Endothelial cell of umbilical vein (primary cell): ENCODE data around the gene AGTPBP1.

ENCODE experiments used
- CTCF ChIP-seq, 2 donors: IDR thresholded peaks; 1 replicate in 1 of 2; 2 replicates in 1 of 2; pipeline ENCODE4 v1.5.1; 2011; ENCODE audit warnings: low read length in 2 of 2, mild to moderate bottlenecking in 2 of 2, moderate library complexity in 2 of 2, control low read depth in 1 of 2, inconsistent platforms in 1 of 2, low read depth in 1 of 2; ENCODE audit not compliant: insufficient read depth in 1 of 2; ENCODE audit errors: extremely low read depth in 1 of 2
- EZH2 ChIP-seq: IDR thresholded peaks from 2 replicates; pipeline ENCODE4 v1.6.1; 2012; ENCODE audit warnings: borderline replicate concordance, low read depth, mild to moderate bottlenecking, moderate library complexity, low read length, inconsistent platforms; ENCODE audit not compliant: severe bottlenecking
- GATA2 ChIP-seq: IDR thresholded peaks from 2 replicates; pipeline ENCODE4 v1.7.0; 2011; ENCODE audit warnings: low read depth, mild to moderate bottlenecking, moderate library complexity, mixed read lengths, low read length; ENCODE audit not compliant: insufficient read length, insufficient read depth
- JUN ChIP-seq: IDR thresholded peaks from 2 replicates; pipeline ENCODE4 v1.6.1; 2011; ENCODE audit warnings: borderline replicate concordance, low read depth; ENCODE audit not compliant: insufficient read length, insufficient read depth
- MAX ChIP-seq: IDR thresholded peaks from 2 replicates; pipeline ENCODE4 v1.6.1; 2011; ENCODE audit not compliant: insufficient read depth, insufficient read length
- MYC ChIP-seq: IDR thresholded peaks from one replicate; pipeline ENCODE4 v1.6.1; 2011; ENCODE audit warnings: mild to moderate bottlenecking, low read depth, low read length
- POLR2A ChIP-seq: IDR thresholded peaks from 2 replicates; pipeline ENCODE4 v1.6.1; 2012; ENCODE audit warnings: low read depth, mild to moderate bottlenecking, control low read depth, low read length
- POLR2AphosphoS5 ChIP-seq: IDR thresholded peaks from 2 replicates; pipeline ENCODE4 v1.6.1; 2012; ENCODE audit warnings: low read depth, mild to moderate bottlenecking, control low read depth, low read length, moderate library complexity; ENCODE audit not compliant: insufficient read depth

- TF ChIP-seq CTCF (IDR thresholded peaks at IDR 0.05; ENCODE audit: extremely low read depth in 1 of 2, insufficient read depth in 1 of 2, low read depth in 1 of 2, low read length in 2 of 2) (no peak), GATA2 (no peak), POLR2AphosphoS5 (no peak), MAX (no peak), POLR2A (no peak), MYC (no peak), EZH2 (no peak), JUN (no peak)
Observed at GRCh38 chr9:85528607-85529006, 213.1 kb downstream of the AGTPBP1 start.
